Smooth muscle cell of the brain vasculature (primary cell): Measurements from ENCODE around the gene RBM19.
"Not testable (repeated sequence)": the region's sequence is repeated elsewhere in the genome, so short reads cannot be mapped to it uniquely, and the experiment has no call there.

Experiments
- DNase-seq: peaks from one replicate; pipeline ENCODE4 v3.0.0-alpha.2; 2012; ENCODE audit warnings: low read depth, low spot score

Gene RBM19

GRCh38 chr12:113905829-113906228 lies 60.3 kb downstream of the RBM19 start:
- DNase-seq = no peak

- no peak for DNase-seq
These were observed 62.7 kb downstream of the RBM19 start for GRCh38 chr12:113903381-113903863.

GRCh38 chr12:113901319-113901718 lies 64.8 kb downstream of the RBM19 start:
- DNase-seq = not testable (repeated sequence)

GRCh38 chr12:113900716-113901115 lies 65.4 kb downstream of the RBM19 start:
- no peak for DNase-seq

- no peak for DNase-seq
These were observed 66.3 kb downstream of the RBM19 start for GRCh38 chr12:113899561-113900471.

GRCh38 chr12:113899042-113899560 lies 67.0 kb downstream of the RBM19 start:
- DNase-seq = no peak

GRCh38 chr12:113898466-113898865 lies 67.7 kb downstream of the RBM19 start:
- no peak for DNase-seq

GRCh38 chr12:113897406-113897805 lies 68.7 kb downstream of the RBM19 start:
- no peak for DNase-seq

GRCh38 chr12:113896841-113897240 lies 69.3 kb downstream of the RBM19 start:
- DNase-seq = no peak

GRCh38 chr12:113896194-113896593 lies 69.9 kb downstream of the RBM19 start:
- no peak for DNase-seq

GRCh38 chr12:113895176-113895575 lies 70.9 kb downstream of the RBM19 start:
- DNase-seq = no peak

- DNase-seq = no peak
These were observed 71.4 kb downstream of the RBM19 start for GRCh38 chr12:113894697-113895096.

GRCh38 chr12:113893221-113893620 lies 72.9 kb downstream of the RBM19 start:
- DNase-seq = no peak

- no peak for DNase-seq
These were observed 73.6 kb downstream of the RBM19 start for GRCh38 chr12:113892556-113892955.

- no peak for DNase-seq
These were observed 74.2 kb downstream of the RBM19 start for GRCh38 chr12:113891739-113892520.

GRCh38 chr12:113891167-113891692 lies 74.9 kb downstream of the RBM19 start:
- DNase-seq = no peak

- no peak for DNase-seq
These were observed 76.1 kb downstream of the RBM19 start for GRCh38 chr12:113889891-113890581.

GRCh38 chr12:113889076-113889475 lies 77.0 kb downstream of the RBM19 start:
- DNase-seq = no peak

- no peak for DNase-seq
These were observed 77.7 kb downstream of the RBM19 start for GRCh38 chr12:113888435-113888834.

GRCh38 chr12:113887906-113888305 lies 78.2 kb downstream of the RBM19 start:
- no peak for DNase-seq

- no peak for DNase-seq
These were observed 79.4 kb downstream of the RBM19 start for GRCh38 chr12:113886721-113887120.
